Measurements from ENCODE around the gene AGAP1. TPM values are rescaled to one million over a fixed set of nuclear protein-coding genes. Genes with fewer than 3 reads are reported as not detected.

The AGAP1 gene
- total RNA-seq, 2 donors from 2014 or later: 16.1 to 40.1 TPM

- no peaks in the 10 kb centered on the region for H3K4me1 ChIP-seq (replicated peaks)
- no peak overlapping the region for H3K27ac ChIP-seq
- TF ChIP-seq CTCF (IDR thresholded peaks at IDR 0.05) (no peak), POLR2A (IDR thresholded peaks at IDR 0.05) (no peak), POLR2AphosphoS5 (IDR thresholded peaks at IDR 0.05) (no peak)
- no peaks in the 10 kb centered on the region for H3K9me3 ChIP-seq
- 59% methylated on average over 4 of the region's 4 CpGs for WGBS
- H3K27me3 ChIP-seq (replicated peaks; ENCODE audit: insufficient read depth): no peaks in the 10 kb centered on the region
- no peak overlapping the region for H3K4me3 ChIP-seq
- H3K36me3 ChIP-seq: no peaks in the 10 kb centered on the region
- DNase-seq (ENCODE audit: low spot score): no peak
- intact Hi-C loops (cut with DNase I): no loop called here
Observed at GRCh38 chr2:235689427-235689853, 195.6 kb downstream of the AGAP1 start.

DNA sequence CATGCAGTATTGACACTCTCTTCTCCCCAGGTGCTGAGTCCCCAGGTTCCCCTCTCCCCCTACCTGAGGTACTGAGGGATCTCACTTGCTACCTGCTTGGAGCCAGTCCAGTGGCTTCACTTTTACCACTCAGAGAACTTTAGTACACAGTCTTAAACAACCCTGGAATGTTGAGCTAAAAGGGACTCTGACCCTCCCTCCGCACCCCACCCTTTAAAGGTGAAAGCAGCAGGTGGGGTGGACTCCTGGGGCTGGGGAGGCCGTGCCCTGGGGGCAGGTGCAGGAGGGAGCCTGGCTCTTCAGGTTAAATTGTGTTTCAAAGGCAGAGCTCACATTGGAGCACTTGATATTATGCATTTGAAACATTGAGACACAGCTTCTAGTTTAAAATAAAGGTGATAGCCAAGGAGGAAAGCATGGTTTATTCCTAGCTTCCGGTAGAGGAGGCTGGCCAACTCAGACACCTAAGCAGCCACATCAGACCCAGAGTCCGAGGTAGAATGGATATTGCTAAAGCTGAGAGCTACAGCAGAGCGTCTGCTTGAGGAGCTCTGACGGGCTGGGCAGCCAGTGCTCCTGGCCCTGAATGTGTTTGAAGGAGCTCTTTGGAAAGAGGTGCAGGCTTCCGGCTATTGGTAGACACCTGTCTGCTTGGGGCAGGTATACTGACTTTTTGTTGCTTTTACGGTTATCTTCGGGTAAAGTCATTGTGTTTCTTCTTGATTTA, 196.4 kb downstream of the AGAP1 start:
- H3K4me3 ChIP-seq: no peak overlapping the region
- no peaks in the 10 kb centered on the region for H3K9me3 ChIP-seq
- H3K36me3 ChIP-seq: no peaks in the 10 kb centered on the region
- H3K27ac ChIP-seq: no peak overlapping the region
- H3K4me1 ChIP-seq (replicated peaks): no peaks in the 10 kb centered on the region
- intact Hi-C loops (cut with DNase I): no loop called here
- no peak for DNase-seq (ENCODE audit: low spot score)
- H3K27me3 ChIP-seq (replicated peaks; ENCODE audit: insufficient read depth): no peaks in the 10 kb centered on the region
- TF ChIP-seq POLR2A (IDR thresholded peaks at IDR 0.05) (no peak), POLR2AphosphoS5 (IDR thresholded peaks at IDR 0.05) (no peak), CTCF (IDR thresholded peaks at IDR 0.05) (no peak)
- 64% methylated on average over 9 of the region's 9 CpGs for WGBS

GRCh38 chr2:235690809-235691450, 197.1 kb downstream of the AGAP1 start:
- DNase-seq (ENCODE audit: low spot score): no peak
- Histone ChIP-seq H3K4me1 (replicated peaks) (no peaks in the 10 kb centered on the region), H3K4me3 (no peak overlapping the region), H3K27ac (no peak overlapping the region), H3K9me3 (no peaks in the 10 kb centered on the region), H3K36me3 (no peaks in the 10 kb centered on the region), H3K27me3 (replicated peaks; ENCODE audit: insufficient read depth) (no peaks in the 10 kb centered on the region)
- WGBS: 67% methylated on average over 13 of the region's 14 CpGs
- intact Hi-C loops (cut with DNase I): no loop called here
- no peak for TF ChIP-seq CTCF (IDR thresholded peaks at IDR 0.05)
- TF ChIP-seq POLR2AphosphoS5 (IDR thresholded peaks at IDR 0.05): no peak
- no peak for TF ChIP-seq POLR2A (IDR thresholded peaks at IDR 0.05)

DNA sequence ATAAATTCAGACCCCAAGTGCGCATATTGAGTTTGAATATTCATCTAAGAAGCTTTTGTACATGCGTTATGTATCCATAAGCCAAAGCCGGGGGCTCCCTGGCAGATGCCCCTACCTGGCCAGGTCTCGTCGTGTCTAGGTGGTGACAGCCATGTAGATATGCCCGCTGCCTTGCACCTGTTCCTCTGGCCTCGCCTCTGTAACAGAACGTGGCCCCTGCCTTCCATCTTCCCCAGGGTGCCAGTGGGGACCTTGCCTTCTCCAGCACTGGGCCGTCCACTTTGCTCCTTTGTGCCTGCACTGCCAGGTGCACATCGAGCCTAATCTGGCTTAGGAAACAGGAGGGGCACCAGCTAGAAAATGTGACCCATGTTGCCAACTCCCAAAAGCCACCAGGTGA, 198.2 kb downstream of the AGAP1 start:
- no peak for DNase-seq (ENCODE audit: low spot score)
- H3K4me3 ChIP-seq: no peak overlapping the region
- no peak overlapping the region for H3K27ac ChIP-seq
- 84% methylated on average over 10 of the region's 10 CpGs for WGBS
- no peaks in the 10 kb centered on the region for H3K36me3 ChIP-seq
- TF ChIP-seq POLR2A (IDR thresholded peaks at IDR 0.05) (no peak), CTCF (IDR thresholded peaks at IDR 0.05) (no peak), POLR2AphosphoS5 (IDR thresholded peaks at IDR 0.05) (no peak)
- no peaks in the 10 kb centered on the region for H3K27me3 ChIP-seq (replicated peaks; ENCODE audit: insufficient read depth)
- no peaks in the 10 kb centered on the region for H3K9me3 ChIP-seq
- H3K4me1 ChIP-seq (replicated peaks): no peaks in the 10 kb centered on the region
- intact Hi-C loops (cut with DNase I): no loop called here
